GM19438 (cell line): Measurements from ENCODE around the gene GPC3.

ENCODE experiments used
- ATAC-seq: cut with Tn5 transposase; IDR thresholded peaks from one replicate; pipeline ENCODE4 v1.9.1; 2021; ENCODE audit warnings: low read depth; ENCODE audit not compliant: unreplicated experiment

The GPC3 gene

DNA sequence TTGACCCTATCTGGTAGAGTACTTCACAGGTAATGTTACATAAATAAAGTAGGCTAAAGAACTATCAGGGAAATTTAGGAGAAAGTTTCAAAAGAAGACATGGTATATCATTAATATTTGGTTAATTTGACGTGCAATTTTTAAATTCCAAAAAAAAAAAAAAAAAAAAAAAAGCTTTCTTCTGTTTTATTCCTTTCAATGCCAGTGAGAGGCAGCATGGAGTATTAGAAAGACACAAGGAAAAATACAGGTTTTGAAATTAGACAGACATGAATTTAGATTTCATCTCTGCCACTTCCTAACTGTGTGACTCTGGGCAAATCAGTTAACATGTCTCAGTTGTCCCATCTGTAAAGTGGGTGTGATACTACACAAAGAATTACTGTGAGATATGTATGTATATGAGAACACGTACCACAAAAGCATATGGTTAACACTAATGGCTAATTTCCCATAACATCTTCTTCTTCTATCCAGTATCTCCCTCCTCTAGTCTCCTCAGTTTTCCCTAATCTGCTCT is 132.5 kb downstream of the GPC3 start:
- ATAC-seq = no peak

DNA sequence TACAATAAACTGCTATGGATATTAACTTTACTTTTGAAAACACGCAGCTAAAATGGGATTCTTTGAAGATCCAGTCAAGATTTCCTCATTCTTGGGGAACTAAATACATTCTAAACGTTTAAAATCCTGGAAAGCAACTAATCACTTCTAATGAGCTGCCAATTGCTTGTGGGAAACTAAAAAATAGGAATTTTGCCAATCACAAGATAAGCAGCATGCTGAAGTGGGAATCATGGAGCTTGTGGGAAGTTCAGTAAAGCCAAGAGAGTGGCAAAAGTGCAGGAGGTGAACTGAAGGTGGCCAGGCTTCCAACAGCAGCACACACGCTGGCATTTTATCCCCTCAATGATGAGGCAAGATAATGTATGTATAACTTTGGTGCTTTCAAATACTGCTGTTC is 133.0 kb downstream of the GPC3 start:
- ATAC-seq = no peak

DNA sequence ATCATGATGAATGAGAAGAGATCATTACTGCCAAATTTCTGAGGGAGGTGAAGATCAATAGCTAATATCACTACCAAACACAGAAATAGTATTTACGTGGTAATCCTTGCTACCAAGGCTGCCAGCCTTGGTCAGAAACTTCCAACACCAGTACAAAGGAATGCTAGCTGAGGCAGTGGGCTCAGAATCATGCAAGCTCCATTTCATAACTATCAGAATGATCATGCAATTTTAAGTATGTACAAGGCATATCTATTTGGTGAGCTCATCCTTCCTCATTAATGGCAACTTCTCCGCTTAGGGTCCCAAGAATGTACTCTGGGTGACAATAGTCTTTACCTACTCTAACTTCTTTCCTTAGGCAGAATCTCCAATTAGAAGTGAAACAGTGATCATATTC is 135.0 kb downstream of the GPC3 start:
- no peak for ATAC-seq

DNA sequence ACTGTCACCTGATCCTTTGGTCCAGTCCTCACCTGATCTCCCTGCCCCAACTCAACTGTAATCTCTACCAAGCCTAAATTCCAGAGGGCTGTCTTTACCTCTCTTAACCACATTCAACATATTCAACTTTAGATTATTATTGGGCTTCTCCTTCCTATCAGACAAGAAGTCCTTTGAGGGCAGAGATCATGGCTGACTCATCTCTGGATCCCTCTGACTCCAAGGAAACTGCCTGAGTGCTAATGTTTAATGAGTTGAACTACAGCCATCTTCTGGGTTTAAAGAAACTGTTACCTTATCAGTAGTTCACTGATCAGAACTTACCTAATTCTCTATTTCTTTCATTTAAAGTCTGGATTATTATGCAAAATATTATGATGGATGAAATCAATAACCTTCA is 135.7 kb downstream of the GPC3 start:
- ATAC-seq = no peak

DNA sequence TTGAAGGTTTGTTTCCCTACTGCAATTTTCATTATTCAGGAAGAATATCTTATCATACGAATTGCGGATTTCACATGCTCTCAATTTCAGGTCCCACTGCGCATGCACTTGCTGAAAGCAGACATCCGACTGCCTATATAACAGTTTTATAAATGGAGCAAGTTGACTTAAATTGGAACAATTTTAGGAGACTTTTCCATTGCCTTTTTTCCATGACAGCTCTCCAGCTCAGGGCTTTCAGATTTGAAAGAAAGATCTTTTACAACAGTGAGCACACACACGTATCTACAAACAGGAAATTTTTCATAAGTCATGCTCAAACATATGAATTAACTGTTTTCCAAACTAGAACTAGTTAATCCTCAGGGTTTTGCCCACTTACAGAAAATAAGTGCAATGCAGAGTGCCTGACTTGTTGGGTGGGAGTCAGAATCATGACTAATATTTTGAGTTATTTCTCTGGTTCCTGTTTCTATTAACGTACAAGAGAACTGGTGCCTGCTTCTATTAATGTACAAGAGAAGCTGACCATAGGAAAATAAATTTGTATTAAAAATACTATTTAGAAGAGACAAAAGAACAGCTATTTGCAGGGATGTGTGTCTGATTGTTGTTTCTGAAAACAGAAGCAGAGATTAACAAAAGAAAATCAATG is 137.9 kb downstream of the GPC3 start:
- no peak for ATAC-seq

DNA sequence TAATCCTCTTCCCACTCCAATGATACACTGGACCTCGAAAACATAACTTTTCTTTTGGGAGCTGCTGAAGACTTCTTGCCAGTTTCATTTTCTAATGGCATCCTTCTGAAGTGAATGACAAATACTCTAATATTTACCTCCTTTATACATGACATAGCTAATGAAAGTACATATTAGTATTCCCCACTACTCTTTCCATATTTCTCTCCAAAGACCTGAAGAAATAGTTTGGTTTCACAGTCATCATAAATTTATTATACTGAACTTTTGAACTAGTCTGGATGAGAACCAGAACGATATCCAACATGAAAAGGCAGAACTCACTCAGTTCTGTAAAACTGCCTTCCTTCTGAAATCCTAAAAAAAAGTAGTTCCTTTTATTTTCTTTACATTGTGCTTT is 139.1 kb downstream of the GPC3 start:
- no peak for ATAC-seq

DNA sequence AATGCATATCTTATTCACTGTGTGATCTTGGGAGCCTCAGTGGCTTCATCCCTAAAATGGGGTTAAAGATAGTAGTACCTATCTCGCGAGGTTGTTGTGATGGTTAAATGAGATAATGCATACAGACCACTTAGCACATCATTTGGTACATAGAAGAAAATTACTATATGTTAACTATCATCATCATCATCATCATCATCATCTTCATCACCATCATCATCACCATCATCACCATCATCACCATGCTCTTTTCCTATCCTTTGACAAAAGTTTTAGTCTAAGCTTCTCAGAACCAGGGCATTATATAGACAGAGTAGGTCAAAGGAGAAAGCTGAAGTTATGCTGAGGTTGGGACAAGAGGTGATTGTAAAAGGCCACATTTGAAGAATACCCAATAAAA is 145.0 kb downstream of the GPC3 start:
- ATAC-seq = no peak

DNA sequence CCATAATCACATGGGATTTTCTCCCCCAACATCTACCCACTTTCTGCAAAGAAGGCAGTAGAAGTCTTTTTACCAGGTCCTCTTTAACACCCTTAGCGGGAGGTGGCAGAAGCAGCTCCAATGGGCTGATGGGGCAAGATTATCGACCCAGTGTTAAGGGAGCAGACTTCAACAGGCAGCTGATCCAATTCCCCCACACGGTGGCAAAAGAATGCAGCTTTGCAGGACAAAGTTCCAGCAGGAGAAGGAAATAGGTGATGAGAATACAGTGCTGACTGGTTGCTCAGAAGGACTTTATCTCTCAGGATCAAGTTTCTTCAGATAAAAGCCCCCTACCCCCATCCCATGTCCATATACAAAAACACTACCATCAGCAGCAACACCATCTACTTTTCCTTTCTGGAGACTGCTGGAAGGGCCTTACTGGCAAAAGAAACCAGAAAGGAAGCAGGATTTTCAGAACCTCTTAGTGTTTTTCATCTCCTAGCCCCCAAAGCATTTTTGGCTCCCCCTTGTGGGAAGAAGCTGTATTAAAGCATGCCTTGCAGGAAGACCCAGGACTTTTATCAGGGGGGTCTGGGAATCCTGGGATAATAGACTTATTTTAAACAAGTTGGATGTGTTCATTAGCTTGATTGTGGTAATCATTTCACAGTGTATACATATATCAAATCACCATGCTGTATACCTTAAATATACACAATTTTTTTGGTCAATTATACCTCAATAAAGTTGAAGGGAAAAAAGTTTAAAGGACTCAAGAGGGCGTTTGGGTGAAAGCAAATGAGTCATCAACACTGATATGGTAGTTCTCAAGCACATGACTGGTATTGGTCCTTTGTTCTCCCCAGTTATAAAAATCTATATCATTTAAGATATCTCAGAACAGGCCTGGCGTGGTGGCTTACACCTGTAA is 146.4 kb downstream of the GPC3 start:
- no peak for ATAC-seq

DNA sequence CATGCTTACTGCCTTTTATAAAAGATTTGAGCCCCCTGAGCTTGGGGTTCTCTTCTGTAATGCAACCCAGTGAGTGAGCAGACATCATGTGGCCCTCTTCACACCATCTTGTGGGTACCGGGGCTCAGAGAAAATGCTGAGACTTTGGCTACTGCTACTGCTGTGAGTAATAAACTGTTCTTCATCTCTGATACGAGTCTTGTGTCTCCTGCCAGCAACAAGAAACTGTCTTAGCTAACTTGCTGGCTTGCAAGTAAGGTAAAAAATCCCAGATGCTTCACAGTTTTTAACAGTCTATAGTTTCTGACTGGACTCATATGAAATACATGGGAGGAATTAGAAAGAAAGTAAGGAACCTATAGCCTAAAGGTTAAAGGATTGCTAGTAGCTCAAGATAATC is 148.3 kb downstream of the GPC3 start:
- ATAC-seq = no peak

DNA sequence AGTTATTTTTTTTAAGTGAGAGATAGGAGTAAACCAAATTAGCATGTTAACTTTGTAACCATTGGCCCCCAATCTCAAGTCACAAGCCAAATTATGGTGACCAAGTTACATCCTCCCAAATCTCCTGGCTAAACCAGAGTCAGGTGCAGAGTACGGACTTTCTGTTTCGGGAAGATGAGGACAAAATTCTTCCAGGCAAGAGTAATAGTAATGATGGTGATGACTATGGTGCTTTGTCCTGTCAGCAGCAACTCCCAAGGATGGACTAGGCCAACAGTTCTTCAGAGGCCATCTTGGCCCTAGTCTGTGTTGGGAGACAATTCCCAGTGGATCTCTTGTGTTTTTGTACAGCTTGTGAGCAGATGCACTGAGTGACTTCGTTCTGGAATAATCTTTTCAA is 148.8 kb downstream of the GPC3 start:
- no peak for ATAC-seq

DNA sequence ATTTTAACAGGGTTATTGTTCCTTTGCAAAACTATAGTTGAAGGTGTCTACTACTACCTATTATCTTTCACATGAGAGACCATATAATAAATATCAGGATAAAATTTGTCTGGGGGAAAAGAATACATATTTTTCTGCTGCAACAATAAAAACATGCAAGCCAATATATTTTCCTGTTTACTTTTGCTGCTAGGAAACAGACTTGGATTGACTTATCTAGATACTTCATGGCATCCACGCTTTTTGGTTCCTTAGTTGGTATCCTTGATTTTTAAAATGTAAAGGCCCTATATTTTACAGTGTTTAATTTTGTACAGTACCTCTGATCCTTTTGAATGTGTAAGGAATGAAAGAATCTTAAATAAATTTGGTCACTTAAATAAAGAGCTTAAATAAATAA is 150.6 kb downstream of the GPC3 start:
- ATAC-seq = no peak

DNA sequence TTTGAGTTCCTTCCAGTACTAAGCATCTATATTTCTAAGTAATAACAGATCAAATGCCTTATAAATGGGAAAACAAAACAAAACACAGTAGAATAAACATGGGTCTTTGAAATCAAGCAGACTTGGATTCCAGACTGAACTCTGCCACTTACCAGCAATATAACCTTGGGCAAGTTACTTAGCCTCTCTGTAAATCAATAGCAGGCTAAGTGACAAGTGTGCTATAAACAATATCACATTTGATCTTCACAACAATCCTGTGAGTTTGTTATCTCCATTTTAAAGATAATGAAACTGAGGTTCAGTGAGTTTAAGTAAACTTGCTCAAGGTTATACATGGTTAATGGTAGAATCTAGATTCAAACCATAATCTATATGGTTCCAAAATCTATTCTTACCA is 165.8 kb downstream of the GPC3 start:
- no peak for ATAC-seq

DNA sequence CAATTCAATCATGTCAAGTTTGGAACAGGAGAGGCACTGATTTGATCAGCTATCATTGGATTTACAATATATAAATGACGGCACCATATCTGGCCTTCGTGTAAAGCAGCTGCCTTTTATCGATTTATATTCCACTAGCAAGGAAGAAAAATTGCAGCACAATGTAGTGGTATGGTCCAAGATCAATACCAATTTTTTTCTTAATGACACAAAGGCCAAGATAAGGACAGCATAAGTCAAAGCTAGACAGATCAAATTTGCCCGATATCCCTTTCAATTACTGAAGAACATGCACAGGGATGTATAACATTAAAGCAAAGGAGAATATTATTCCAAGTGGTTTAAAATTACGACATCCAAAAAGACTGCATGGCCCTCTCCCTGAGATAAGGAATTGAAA is 167.4 kb downstream of the GPC3 start:
- no peak for ATAC-seq

DNA sequence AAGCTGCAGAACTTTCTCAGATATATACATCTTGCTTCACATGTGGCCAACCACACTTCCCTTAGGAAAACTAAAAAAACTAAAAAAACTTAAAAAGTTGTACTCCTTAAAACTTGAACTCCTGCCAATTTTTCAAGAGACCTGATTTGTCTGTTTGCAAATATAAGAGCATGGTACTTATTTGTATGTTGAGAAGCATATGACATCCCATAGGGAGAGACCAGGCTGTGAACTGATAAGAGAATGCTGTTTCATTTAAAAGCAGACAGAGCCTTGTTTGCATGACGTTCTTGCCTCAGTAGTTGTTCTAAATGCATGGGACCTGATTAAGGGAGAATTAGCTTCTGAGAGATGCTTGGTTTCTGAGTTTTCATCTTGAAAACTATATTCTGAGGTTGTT is 169.9 kb downstream of the GPC3 start:
- no peak for ATAC-seq

DNA sequence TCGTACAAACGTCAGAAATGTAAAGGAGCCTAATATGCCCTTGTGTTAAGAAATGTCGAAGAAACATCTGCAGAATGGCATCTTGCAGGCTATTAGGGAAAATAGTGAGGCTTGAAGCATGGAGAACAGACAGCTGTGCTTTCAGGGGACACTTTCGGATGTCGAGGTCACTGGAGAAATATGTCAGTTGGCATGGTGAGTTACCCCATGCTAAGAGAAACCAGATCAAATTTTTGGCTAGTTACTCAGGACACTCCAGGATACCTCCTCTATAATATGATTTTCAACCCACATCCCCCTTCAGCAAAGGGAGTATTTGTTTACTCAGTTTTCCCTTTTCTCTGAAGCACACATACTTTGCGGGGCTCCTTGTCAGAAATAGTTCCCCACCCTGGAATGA is 171.4 kb downstream of the GPC3 start:
- no peak for ATAC-seq

DNA sequence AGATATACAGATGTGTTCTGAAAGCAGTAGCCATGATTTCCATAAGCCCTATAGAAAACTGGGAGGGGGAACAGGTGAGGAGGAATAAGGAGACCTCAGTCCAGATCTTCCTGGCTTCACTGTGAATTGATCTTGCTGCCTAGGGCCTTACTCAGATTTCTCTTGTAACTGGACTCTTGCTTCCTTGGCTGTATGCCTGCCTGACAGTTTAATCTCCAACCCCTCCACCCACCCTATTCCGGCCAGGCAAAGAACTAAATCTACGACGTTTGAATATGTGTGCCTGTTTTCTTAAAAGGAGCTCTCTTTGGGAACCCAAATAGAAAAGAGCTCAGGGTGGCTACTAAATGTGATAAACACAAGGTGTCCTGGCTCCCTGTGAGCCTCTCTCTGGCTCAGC is 173.0 kb downstream of the GPC3 start:
- ATAC-seq = no peak

DNA sequence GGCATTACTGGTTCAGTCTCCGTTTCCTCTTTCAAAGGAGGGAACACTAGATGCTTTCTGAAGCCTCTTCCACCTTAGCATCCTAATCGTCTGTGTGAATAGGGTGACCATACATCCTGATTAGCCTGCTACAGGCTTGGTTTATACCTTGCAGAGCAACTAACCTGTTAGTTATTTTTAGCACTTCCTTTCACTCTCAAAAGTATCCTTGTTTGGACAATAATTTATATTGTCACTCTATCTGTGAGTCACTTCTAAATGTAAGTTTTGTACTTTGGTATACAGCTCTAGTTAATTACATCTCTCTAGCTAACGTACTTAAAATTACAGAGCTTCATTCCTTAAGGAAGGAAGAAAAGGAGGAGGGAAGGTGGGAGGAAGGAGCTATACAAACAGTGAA is 174.5 kb downstream of the GPC3 start:
- ATAC-seq = no peak

DNA sequence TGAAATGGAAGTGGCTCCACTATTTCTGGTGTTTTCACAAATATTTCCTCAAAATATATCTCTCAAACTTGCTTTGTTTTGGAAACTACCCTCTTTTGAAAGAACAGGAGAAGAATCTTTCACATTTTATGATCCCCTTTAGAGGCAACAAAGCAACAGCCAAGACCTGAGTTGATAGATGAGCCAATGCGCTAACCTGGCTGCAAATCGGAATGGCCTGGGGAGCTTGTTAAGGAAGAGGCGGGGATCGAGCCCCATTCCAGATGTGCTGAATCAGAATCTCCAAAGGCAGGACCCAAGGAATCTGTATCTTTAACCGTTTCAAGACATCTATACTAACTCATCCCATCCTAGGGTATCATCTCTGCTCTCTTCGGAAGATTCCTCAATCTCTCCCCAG is 181.3 kb downstream of the GPC3 start:
- ATAC-seq = no peak

DNA sequence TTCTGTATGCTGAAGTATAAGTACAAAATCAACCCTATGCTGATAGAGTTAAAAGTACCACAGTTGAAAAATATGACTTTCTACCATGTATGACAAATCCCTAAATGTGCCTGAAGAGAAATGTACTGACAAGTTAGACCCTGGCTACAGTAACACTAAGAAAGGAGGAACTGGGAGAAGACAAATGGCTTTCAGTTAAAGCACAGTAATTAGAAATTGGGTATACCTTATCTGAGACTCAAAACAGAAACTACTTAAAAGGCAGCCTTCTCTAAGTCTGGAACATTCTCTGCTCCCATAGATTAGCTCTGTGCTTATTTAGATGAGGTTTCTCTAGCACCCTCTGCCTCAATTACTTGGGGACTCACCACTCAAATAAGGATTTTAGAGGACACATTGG is 189.1 kb downstream of the GPC3 start:
- ATAC-seq = no peak

DNA sequence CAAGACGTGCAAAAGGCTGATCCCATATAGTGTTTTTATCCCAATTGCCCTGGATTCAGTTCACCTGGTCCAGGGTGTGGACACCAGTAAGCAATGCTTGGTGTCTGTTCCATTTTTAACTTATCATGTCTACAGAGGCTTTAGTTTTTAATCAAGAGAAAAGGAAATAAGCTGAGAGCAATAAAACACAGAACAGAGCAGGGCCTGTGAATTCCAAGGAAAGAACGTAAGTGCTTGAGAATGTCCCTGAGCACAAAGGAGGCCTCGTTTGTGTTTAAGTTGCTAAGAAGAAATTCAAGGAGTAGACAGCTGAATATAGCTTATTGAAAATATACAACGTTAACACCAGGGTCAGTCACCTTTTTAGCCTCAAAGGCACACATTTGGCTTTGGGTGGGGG is 191.3 kb downstream of the GPC3 start:
- no peak for ATAC-seq

DNA sequence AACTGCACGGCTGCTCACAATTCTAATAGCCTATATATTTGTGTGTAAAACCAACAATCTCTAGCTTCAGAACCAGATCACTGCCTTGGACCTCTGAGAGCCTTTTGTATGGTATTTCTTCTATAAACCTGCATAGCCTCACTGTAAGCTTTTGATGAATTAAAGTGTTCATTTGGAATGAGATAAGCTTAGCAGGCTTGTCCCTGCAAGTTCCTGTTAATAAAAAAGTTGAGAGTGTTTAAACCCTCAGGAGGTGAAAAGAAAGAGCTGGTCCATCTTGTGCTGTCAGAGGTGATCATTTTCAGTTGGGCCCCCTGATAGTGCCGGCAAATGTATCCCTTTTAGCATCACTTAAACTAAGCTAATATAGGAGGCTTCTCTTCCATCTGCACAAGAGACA is 191.8 kb downstream of the GPC3 start:
- no peak for ATAC-seq
